IPS-11a (cell line): Measurements from ENCODE around the gene ARMH1.
"Not testable (repeated sequence)": the region's sequence is repeated elsewhere in the genome, so short reads cannot be mapped to it uniquely, and the experiment has no call there.

Experiments
- H3K4me3 ChIP-seq: one replicate; pipeline ENCODE4 v1.5.1; 2013; ENCODE audit warnings: low read depth, low read length, control low read depth

Gene ARMH1

DNA sequence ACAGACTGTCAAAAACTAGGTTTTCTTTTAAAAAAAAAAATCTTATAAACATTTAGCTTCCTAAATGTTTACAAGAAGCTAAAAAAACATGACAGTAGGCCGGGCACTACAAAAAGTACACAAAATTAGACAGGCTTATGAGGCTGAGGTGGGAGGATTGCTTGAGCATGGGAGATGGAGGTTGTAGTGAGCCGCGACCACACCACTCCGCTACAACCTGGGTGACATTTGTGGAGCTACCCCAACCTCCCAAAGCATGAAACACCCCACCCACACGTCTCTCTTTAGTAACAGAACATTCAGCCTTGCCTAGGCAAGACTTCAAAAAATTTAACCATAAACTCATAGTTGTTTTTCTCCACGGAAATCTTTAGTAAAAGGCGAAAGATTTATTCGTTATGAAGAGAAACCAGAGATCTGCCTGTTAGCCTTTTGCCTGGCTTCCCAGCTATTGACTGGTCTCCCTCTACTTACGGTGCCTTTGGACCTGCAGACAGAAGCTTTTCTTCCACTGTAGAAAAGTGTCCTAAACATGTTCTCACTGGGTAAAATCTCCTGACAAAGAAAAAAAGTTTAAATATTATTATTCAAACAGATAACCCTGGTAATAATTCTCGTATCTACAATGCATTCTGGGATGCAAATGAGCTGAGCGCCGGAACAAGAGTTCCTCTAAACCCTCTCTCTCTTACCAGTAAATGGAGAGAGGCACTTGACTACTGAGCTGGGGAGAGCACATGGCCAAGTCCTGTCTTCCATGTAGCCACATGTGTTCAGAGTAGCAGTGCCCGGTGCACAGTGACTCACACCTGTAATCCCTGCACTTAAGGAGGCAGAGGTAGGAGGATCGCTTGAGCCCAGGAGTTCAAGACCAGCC is 47.2 kb downstream of the ARMH1 start:
- H3K4me3 ChIP-seq, result no peak overlapping the region

DNA sequence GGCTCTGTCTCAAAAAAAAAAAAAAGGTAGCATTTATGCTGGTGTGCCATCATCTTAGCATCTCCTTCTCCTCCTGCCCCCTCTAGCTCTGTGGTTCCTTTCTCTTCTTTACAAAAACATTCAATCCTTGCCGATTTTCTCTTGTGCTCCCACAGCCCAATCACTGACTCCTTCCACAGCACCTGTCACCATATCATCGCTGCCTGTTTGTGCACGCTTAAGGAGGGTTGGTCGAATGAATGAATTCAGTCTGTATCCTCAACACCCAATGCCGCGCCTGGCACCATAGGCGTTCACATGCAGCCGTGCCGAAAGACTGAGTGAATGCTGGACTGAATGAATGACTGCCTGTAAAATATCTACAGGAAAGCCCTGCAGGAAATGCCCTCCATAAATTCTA is 48.5 kb downstream of the ARMH1 start:
- no peak overlapping the region for H3K4me3 ChIP-seq

DNA sequence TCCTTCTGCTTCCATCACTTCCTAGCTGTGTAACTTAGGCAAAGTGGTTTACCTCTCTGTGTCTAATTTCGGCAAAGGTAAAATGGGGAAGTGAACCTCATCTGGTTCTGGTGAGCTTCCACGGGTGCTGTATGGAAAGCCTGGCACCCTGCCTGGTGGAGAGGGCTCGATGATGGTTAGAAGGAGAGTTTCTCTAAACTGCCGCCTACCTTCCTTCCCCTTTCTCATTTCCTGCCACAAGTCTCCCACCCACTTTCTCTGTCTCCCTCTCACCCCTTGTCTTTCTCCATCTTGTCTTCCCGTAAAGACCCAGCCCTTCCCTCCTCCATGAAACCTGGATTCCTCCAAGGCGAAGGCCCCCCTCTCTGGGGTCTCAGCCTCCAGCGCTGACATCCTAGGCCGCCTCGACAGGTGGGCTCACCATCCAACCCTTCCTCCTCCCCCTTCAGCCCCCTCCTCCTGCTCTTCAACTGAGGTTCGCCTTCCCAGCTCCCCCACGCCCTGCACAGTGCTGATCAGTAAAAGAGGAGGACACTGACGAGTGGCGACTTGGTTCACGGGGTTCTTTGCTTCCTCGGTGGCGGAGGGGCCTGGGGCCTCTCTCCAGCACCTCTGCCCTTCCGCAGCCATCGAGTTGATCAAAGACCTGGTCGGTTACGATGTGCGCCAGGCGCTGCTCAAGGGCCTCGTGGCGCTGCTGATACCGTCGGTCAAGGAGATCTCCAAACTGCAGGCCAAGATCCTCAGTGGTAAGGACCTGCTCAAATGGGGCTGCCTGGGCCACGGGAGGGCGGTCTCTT is 49.2 kb downstream of the ARMH1 start:
- H3K4me3 ChIP-seq, result no peak overlapping the region

- H3K4me3 ChIP-seq, result no peak overlapping the region
Measured at GRCh38 chr1:44724296-44724954, 49.9 kb downstream of the ARMH1 start.

DNA sequence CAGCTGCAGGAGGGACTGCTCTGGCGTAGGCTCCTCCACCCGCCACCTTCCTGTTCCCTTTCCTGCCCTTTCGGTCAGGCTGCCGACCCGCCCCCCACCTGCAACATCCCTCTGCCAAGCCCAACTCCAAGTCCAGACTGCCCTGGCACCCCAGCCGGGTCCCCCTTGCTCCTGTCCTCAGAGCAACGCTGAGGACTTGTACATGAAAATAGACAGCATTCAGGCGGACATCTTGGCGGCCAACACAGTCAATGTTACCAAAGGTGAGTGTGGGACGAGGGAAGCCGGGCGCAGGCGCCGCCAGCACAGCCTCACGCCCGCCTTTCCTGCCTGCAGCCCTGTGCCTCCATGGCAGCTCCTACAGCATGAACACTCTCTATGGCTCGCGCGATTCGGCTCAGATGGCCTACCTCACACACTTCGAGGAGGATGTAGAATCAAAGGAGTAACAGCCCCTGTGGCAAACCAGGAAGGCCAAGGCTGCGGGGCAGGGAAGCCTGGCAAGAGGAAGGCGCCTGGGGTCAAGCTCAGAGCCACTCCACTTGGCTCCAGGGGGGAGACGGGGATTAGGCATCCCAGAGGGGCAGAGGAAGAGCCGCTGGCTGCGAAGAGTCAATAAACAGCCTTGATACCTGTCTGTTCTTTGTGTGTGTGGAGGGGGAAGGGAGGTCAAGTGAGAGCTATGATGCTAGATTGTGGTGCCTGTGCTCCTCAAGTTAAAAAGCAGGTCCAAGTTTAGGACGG is 50.6 kb downstream of the ARMH1 start:
- no peak overlapping the region for H3K4me3 ChIP-seq

- no peak within 1 kb of the TSS for H3K4me3 ChIP-seq
Measured at GRCh38 chr1:44730741-44731512, 56.4 kb downstream of the ARMH1 start, which contains the start of gene RNU5D-1. RNU5D-1 (minus strand) TSS chr1:44731170.

DNA sequence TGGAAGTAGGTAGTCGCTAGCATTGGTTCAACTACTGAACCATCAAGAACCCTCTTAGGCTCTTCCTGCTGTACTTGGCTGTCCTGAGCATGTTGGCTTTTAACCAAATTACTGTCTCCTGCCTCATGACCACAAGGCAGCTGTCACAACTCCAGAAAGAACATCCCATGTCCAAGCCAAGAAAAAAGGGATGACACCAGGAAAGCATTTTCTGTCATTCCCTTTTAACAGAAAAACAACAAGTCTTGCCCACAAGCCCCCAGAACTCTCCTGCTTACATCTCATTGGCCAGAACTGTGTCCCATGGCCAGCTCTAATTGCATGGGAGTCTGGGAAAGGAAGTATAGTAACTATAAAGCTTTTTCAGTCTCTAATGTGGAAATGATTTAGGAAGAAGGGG is 58.9 kb downstream of the ARMH1 start:
- no peak overlapping the region for H3K4me3 ChIP-seq

GRCh38 chr1:44733784-44734183 is 59.3 kb downstream of the ARMH1 start:
- H3K4me3 ChIP-seq, result no peak overlapping the region

DNA sequence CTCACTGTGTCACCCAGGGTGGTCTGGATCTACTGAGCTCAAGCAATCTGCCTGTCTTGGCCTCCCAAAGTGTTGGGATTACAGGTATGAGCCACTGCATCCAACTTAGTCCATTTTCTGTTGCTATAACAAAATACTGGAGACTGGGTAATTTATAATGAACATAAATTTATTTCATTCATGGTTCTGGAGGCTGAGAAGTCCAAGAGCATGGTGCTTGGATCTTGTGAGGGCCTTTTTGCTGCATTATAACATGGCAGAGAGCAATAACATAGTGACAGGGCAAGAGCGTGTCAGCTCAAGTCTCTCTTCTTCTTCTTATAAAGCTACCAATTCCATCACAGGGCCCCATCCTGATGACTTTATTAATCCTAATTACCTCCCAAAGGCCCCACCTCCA is 61.5 kb downstream of the ARMH1 start:
- H3K4me3 ChIP-seq, result no peak overlapping the region

DNA sequence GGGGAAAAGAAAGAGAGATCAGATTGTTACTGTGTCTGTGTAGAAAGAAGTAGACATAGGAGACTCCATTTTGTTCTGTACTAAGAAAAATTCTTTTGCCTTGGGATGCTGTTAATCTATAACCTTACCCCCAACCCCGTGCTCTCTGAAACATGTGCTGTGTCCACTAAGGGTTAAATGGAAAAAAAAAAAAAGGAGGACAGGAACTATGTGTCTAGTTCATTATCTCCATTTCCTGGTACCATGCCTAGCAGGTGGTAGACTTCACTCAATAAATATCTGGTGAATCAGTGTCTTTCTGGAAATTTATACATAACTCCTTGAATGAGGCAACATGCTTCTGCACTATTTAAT is 64.4 kb downstream of the ARMH1 start:
- H3K4me3 ChIP-seq, result peak overlapping the region; percentile 98

DNA sequence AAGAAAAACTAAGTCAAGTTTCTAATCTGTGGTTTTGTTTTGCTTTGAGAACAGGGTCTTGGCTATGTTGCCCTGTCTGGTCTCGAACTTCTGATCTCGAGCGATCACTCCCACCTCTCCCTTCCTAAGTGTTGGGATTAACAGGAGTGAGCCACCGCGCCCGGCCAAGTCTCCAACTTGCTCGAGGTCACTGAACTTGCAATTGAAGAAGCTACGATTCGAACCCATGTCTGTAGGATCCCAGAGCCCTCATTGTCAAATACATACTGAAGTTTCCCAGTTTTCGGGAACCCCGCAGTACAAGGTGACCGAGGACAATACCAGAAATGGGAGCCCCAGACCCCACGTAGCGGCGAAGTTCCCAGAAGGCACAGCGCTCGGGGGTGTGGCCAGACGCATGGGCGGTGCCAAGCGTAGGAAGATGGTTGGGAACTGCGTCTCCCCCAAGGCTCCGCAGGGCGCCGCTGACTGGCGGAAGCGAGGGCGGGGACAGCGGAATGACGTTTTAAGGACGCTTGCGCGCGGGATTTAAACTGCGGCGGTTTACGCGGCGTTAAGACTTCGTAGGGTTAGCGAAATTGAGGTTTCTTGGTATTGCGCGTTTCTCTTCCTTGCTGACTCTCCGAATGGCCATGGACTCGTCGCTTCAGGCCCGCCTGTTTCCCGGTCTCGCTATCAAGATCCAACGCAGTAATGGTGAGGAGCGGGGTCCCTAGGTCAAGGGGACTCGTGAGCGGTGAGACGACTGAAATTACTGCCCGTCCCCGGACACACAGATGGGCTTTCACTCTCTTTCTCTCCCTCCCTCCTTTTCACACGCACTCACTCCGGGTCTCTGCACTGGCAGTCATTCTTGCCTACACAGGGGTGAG is 65.0 kb downstream of the ARMH1 start, which contains the start of gene KIF2C:
KIF2C (plus strand) TSS at position 531 of the 872 bp plus-strand sequence; CDS start at position 627, 96 bp downstream.
- H3K4me3 ChIP-seq, result peak within 1 kb of the TSS; percentile 98

DNA sequence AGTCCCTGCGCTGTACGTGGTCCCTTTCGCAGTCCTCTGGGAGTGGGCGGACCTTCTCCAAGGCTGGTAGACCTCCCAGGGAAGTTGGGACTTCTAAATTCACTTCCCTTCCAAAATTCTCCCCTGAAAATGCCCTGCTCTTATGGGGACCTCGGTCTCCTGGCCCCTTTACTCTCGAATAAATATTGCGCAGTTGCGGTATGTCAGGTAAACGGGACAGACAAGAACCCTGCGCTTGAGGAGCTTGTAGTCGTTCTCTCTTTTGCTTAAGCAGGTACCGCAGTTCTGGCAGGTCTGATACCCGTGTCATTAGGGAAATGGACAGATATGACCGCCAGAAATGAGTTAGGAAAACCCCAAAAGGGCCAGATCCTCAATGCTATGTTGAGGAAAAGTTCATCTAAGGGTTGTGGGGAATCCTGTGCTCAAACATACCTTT is 65.7 kb downstream of the ARMH1 start:
- H3K4me3 ChIP-seq, result peak overlapping the region; percentile 98

GRCh38 chr1:44743211-44743610 is 68.7 kb downstream of the ARMH1 start:
- H3K4me3 ChIP-seq, result no peak overlapping the region

DNA sequence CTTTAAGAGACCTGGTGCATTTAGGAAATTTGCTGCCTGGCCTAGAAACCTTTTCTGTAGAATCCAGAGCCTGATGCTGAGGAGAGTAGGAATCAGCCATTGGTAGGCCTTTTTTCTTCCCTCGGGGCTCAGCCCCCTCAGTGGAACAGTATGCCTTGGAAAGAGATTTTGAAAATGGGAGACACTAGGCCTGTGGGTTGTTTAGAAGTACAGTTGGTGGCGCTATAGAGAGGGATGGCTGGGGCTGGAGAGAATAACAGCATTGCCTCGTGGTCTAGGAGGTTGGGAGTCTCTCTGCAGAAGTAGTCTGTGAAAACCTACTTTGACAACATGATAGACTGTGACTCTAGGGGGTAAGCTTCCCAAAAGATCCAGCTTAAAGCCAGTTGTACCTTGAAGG is 73.4 kb downstream of the ARMH1 start:
- no peak overlapping the region for H3K4me3 ChIP-seq

DNA sequence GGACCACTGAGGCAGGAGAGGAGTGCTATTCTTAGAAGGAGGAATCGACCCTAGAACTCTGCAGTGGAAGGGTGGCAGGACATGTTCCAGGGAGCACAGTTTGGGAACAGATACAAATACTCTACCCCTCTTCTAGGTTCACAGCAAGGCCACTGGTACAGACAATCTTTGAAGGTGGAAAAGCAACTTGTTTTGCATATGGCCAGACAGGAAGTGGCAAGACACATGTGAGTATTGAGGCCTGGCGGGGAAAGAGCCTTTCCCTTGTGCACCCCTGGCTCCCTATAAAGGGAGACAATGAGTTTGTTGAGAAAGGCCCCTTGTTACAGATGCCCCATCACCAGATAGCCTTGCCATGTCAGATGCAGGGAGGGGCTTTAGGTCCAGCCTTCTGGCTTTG is 82.9 kb downstream of the ARMH1 start:
- no peak overlapping the region for H3K4me3 ChIP-seq

- no peak overlapping the region for H3K4me3 ChIP-seq
Measured at GRCh38 chr1:44759077-44759476, 84.6 kb downstream of the ARMH1 start.

DNA sequence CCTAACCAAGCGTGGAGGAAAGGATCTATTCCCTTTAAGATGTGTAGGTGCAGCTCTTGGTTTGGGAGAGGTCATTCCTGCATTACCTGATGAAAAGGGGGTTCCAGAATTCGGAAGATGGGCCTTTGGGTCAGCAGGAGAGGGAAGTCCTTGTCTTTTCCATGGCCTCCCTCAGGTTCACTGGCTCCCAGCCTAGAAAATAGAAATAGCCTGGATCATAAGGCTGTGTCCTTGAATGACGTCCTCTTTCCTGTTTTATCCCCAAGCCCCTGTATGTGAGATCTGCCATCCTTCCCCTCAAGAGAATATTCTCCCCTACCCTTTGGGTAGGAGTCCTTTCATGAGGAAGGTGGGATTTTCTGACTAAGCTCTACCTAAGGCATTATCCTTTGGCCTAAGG is 86.4 kb downstream of the ARMH1 start:
- H3K4me3 ChIP-seq, result no peak overlapping the region

GRCh38 chr1:44766421-44766820 is 91.9 kb downstream of the ARMH1 start:
- H3K4me3 ChIP-seq, result not testable (repeated sequence)
